Coronary artery (tissue), 2 donors: ENCODE measurements around the gene VPS8.
"Not testable (repeated sequence)": the region's sequence is repeated elsewhere in the genome, so short reads cannot be mapped to it uniquely, and the experiment has no call there.

Experiments used
- DNase-seq: peaks from one replicate; pipeline ENCODE4 v3.0.0-alpha.2; 2017; ENCODE audit warnings: low spot score
- H3K27ac ChIP-seq, 2 donors: fragments of 200-600 bp; sonication (generic); one replicate each; pipeline ENCODE4 v1.5.1; 2016 to 2019
- H3K4me3 ChIP-seq: fragments of 200-600 bp; sonication (generic); 2 replicates; pipeline ENCODE4 v1.5.1; 2016; ENCODE audit warnings: mild to moderate bottlenecking, moderate library complexity
- TF ChIP-seq, protein P1 (sequence below): fragments of 200-600 bp; sonication (generic); IDR thresholded peaks from one replicate; pipeline ENCODE4 v1.5.1; 2019; ENCODE audit warnings: antibody characterized with exemption

Gene VPS8

DNA sequence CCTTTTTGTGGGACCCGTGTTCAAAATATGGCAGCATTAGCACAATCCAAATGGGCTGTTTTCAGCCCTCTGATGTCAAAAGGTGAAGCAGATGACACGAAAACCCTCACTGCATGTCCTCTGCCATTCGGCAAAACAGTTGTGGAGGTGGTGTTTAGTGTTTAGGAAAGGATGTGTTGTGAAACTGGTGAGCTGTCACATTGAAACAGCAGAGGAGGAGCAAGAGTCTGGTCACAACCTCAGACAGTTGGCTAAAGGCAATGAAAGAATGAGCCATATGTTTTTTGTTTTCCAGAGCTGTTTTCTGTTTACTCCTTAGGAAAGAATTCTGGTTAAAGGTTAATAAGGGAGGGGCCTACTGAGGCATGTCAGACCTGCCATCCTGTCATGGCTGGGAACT is 140.7 kb downstream of the VPS8 start:
- Histone ChIP-seq H3K27ac (no peak overlapping the region), H3K4me3 (no peak overlapping the region)
- TF ChIP-seq, protein P1, sequence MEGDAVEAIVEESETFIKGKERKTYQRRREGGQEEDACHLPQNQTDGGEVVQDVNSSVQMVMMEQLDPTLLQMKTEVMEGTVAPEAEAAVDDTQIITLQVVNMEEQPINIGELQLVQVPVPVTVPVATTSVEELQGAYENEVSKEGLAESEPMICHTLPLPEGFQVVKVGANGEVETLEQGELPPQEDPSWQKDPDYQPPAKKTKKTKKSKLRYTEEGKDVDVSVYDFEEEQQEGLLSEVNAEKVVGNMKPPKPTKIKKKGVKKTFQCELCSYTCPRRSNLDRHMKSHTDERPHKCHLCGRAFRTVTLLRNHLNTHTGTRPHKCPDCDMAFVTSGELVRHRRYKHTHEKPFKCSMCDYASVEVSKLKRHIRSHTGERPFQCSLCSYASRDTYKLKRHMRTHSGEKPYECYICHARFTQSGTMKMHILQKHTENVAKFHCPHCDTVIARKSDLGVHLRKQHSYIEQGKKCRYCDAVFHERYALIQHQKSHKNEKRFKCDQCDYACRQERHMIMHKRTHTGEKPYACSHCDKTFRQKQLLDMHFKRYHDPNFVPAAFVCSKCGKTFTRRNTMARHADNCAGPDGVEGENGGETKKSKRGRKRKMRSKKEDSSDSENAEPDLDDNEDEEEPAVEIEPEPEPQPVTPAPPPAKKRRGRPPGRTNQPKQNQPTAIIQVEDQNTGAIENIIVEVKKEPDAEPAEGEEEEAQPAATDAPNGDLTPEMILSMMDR = no peak
- no peak for DNase-seq

DNA sequence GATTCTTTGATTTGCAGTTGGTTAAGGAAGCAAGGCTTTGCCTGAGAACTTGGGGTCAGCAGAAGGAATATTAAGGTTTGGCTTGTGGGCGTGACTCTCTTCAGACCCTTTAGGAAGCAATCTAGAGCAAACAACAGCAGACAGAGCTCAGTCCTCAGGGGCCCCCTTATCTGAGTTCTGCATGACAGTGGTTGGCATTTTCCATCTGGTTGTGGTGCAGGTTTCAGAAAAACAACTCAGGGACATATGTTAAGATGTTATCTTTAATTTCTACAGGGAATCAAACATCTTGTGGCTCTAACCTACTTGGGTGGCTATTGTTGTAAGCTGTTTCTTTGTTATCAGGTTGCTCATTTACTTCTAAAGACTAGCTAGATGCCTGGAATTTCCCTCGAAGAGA is 141.4 kb downstream of the VPS8 start:
- no peak for DNase-seq
- Histone ChIP-seq H3K4me3 (no peak overlapping the region), H3K27ac (no peak overlapping the region)
- TF ChIP-seq, protein P1 = no peak

DNA sequence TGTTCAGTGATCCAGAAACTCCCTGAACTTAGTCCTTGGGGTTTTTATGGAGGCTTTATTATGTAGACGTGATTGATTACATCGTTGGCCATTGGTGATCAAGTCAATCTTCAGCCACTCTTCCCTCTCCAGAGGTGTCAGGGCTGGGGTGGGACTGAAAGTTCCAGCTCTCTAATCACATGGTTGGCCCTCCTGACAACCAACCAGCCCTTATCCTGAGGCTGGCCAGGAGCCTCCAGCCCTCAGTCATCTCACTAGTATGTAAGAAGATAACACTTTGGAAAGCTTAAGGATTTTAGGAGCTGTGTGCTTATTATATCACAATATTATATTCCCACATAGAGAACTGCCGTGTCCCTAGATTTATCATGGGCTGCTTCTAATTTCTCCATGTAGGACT is 142.3 kb downstream of the VPS8 start:
- H3K4me3 ChIP-seq = no peak overlapping the region
- no peak for DNase-seq
- TF ChIP-seq, protein P1 = no peak
- no peak overlapping the region for H3K27ac ChIP-seq

DNA sequence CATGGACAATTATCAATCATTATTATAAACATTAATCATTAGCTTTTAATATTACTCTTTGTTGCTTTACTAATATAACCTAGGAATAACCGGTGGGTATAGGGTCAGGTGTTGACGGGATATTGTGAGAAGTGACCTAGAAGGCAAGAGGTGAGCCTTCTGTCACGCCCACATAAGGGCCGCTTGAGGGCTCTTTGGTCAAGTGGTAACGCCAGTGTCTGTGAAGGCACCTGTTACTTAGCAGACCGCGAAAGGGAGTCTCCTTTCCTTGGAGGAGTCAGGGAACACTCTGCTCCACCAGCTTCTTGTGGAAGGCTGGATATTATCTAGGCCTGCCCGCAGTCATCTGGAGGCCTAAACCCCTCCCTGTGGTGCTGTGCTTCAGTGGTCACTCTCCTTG is 142.9 kb downstream of the VPS8 start:
- DNase-seq, H3K4me3 ChIP-seq, H3K27ac ChIP-seq: not testable (repeated sequence)

DNA sequence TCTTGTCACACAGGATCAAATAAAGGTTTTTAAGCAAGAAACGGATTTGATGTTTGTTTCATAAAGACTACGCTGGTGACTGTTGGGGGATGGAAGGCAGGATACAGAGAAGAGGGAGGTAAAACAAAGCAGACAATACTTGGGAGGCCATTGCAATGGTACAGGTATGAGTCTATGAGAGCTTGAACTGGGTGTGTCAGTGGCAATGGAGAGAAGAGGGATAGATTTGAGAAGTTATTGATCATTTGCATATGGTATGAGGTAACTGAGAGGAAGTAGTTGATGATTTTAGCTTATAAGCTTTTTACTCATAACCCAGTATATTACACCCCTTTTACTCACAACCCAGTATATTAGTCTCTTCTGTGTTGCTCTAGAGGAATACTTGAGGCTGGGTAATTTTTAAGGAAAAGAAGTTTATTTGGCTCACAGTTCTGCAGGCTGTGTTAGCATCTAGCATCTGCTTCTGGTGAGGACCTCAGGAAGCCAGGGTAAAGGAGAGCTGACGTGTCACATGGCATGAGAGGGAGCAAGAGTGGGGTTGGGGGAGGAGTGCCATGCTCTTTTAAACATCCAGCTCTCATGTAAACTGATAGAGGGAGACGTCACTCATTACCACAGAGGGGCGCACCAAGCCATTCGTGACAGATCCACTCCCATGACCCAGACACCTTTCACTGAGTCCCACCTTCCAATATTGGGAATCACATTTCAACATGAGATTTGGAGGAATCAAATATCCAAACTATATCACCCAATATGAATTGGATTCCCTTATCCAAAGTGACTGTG is 153.9 kb downstream of the VPS8 start:
- Histone ChIP-seq H3K27ac (no peak overlapping the region), H3K4me3 (no peak overlapping the region)
- TF ChIP-seq, protein P1 = no peak
- DNase-seq = no peak

DNA sequence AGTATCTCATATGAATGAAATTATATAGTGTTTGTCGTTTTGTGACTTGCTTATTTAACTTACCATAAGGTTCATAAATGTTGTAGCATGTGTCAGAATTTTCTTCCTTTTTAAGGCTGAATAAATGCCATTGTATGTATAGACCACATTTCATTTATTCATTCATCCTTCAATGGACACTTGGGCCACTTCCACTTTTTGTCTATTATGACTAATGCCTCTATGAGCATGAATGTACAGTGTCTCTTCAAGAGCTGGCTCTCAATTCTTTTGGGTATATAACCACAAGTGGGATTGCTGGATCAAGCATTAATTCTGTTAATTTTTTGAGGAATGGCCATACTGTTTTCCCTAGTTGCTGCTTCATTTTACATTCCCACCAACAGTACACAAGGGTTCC is 156.1 kb downstream of the VPS8 start:
- Histone ChIP-seq H3K4me3 (no peak overlapping the region), H3K27ac (no peak overlapping the region)
- DNase-seq = no peak
- TF ChIP-seq, protein P1 = no peak

DNA sequence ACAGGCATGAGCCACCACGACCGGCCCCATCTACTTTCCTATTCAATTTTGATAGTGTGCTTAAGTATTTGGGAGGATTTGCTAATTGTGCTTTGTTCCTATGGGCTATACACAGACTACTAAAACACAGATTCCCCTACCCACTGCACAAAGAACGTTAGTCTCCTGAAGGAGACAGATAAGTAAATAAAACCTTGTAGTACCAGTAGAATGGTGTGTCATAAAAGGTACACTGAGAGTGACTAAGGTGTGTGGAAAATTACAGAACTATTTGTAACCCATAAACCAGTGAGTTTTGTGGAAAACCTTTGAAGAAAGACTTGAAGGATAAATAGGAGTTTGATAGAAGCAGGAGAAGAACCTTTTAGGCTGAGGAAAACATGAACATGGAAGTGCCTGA is 158.2 kb downstream of the VPS8 start:
- DNase-seq = no peak
- no peak overlapping the region for H3K27ac ChIP-seq
- no peak overlapping the region for H3K4me3 ChIP-seq
- TF ChIP-seq, protein P1 = no peak
